ENCODE measurements around the gene TMEM63B. TPM values are rescaled to one million over a fixed set of nuclear protein-coding genes. Genes with fewer than 3 reads are reported as not detected.

TMEM63B gene
- total RNA-seq, 1 experiment from 2014 or later: 11.5 TPM

Other genes with a start within 250 kb of the TMEM63B start
- 58.8 and 73.0 TPM in 2 replicates for gene MRPL14, start 102 bp upstream of the TMEM63B start, total RNA-seq (2014; rRNA removed; shearing (Covaris generic))
- 0.20 and 0.97 TPM in 2 replicates for gene CAPN11, start 31.3 kb downstream of the TMEM63B start, total RNA-seq (2014; rRNA removed; shearing (Covaris generic))
- 106 and 116 TPM in 2 replicates for gene MYMX, start 89.4 kb downstream of the TMEM63B start, total RNA-seq (2014; rRNA removed; shearing (Covaris generic))
- gene SLC29A1, start 96.0 kb downstream of the TMEM63B start, total RNA-seq (2014; rRNA removed; shearing (Covaris generic)): 102 and 109 TPM in 2 replicates
- gene HSP90AB1, start 119.5 kb downstream of the TMEM63B start, total RNA-seq (2014; rRNA removed; shearing (Covaris generic)): 1,351 and 1,358 TPM in 2 replicates
- gene SLC35B2, start 130.0 kb downstream of the TMEM63B start, total RNA-seq (2014; rRNA removed; shearing (Covaris generic)): 27.8 and 28.5 TPM in 2 replicates
- 7.8 and 9.6 TPM in 2 replicates for gene NFKBIE, start 138.0 kb downstream of the TMEM63B start, total RNA-seq (2014; rRNA removed; shearing (Covaris generic))
- gene TMEM151B, start 142.9 kb downstream of the TMEM63B start, total RNA-seq (2014; rRNA removed; shearing (Covaris generic)): 1.2 and 1.5 TPM in 2 replicates
- gene AARS2, start 185.8 kb downstream of the TMEM63B start, total RNA-seq (2014; rRNA removed; shearing (Covaris generic)): 16.3 and 19.3 TPM in 2 replicates
- not detected in 2 replicates for gene SPATS1, start 215.1 kb downstream of the TMEM63B start, total RNA-seq (2014; rRNA removed; shearing (Covaris generic))

Measured in SJCRH30 (cell line).